ENCODE data around the gene PARVB. TPM values are rescaled to one million over a fixed set of nuclear protein-coding genes. Genes with fewer than 3 reads are reported as not detected.

The PARVB gene
- polyA plus RNA-seq, 4 donors = 0.45 to 16.5 (median 7.5) TPM

GRCh38 chr22:44144046-44144569 is 120.0 kb downstream of the PARVB start:
- H3K9me3 ChIP-seq (ENCODE audit: control insufficient read depth in 2 of 2, insufficient read depth in 1 of 2, low read depth in 1 of 2, low read length in 1 of 2) = no peaks in the 10 kb centered on the region
- no peak overlapping the region for H3K4me3 ChIP-seq (ENCODE audit: low read depth in 1 of 3, low read length in 3 of 3)
- no peak overlapping the region for H3K27ac ChIP-seq (ENCODE audit: low read depth in 1 of 3, low read length in 2 of 3)
- DNase-seq (no peak), FAIRE-seq (no peak)
- WGBS, 3 donors = 88 to 89% (median 89%) methylated on average over 10 of the region's 10 CpGs
- no peaks in the 10 kb centered on the region for H3K27me3 ChIP-seq (ENCODE audit: control insufficient read depth in 3 of 3, insufficient read depth in 3 of 3, low read length in 3 of 3)
- peaks cover 0 to 4% (median 2%) of the 10 kb centered on the region in 3 donors for H3K36me3 ChIP-seq (ENCODE audit: control insufficient read depth in 3 of 3, insufficient read depth in 2 of 3, low read depth in 1 of 3, low read length in 3 of 3)
- peaks cover 0 to 3% (median 0%) of the 10 kb centered on the region in 3 donors for H3K4me1 ChIP-seq (ENCODE audit: control insufficient read depth in 3 of 3, insufficient read depth in 2 of 3, low read depth in 1 of 3, low read length in 2 of 3)

GRCh38 chr22:44145544-44145943 is 121.4 kb downstream of the PARVB start:
- 79 to 85% (median 84%) methylated on average over 8 of the region's 8 CpGs for WGBS, 3 donors
- H3K9me3 ChIP-seq (ENCODE audit: control insufficient read depth in 2 of 2, insufficient read depth in 1 of 2, low read depth in 1 of 2, low read length in 1 of 2) = no peaks in the 10 kb centered on the region
- FAIRE-seq (no peak), DNase-seq (no peak)
- H3K27ac ChIP-seq (ENCODE audit: low read depth in 1 of 3, low read length in 2 of 3) = no peak overlapping the region
- no peak overlapping the region for H3K4me3 ChIP-seq (ENCODE audit: low read depth in 1 of 3, low read length in 3 of 3)
- H3K36me3 ChIP-seq (ENCODE audit: control insufficient read depth in 3 of 3, insufficient read depth in 2 of 3, low read depth in 1 of 3, low read length in 3 of 3) = peaks cover 0 to 3% (median 2%) of the 10 kb centered on the region in 3 donors
- H3K4me1 ChIP-seq (ENCODE audit: control insufficient read depth in 3 of 3, insufficient read depth in 2 of 3, low read depth in 1 of 3, low read length in 2 of 3) = peaks cover 0 to 3% (median 0%) of the 10 kb centered on the region in 3 donors
- H3K27me3 ChIP-seq (ENCODE audit: control insufficient read depth in 3 of 3, insufficient read depth in 3 of 3, low read length in 3 of 3) = no peaks in the 10 kb centered on the region

- Histone ChIP-seq H3K27ac (ENCODE audit: low read depth in 1 of 3, low read length in 2 of 3) (no peak overlapping the region), H3K9me3 (ENCODE audit: control insufficient read depth in 2 of 2, insufficient read depth in 1 of 2, low read depth in 1 of 2, low read length in 1 of 2) (no peaks in the 10 kb centered on the region), H3K4me1 (ENCODE audit: control insufficient read depth in 3 of 3, insufficient read depth in 2 of 3, low read depth in 1 of 3, low read length in 2 of 3) (peaks cover 0 to 3% (median 0%) of the 10 kb centered on the region in 3 donors), H3K4me3 (ENCODE audit: low read depth in 1 of 3, low read length in 3 of 3) (no peak overlapping the region), H3K36me3 (ENCODE audit: control insufficient read depth in 3 of 3, insufficient read depth in 2 of 3, low read depth in 1 of 3, low read length in 3 of 3) (peaks cover 0 to 2% (median 0%) of the 10 kb centered on the region in 3 donors), H3K27me3 (ENCODE audit: control insufficient read depth in 3 of 3, insufficient read depth in 3 of 3, low read length in 3 of 3) (no peaks in the 10 kb centered on the region)
- 89 to 92% (median 91%) methylated on average over 33 of the region's 33 CpGs for WGBS, 3 donors
- FAIRE-seq (no peak), DNase-seq (no peak)
These were observed 122.2 kb downstream of the PARVB start for GRCh38 chr22:44146088-44146861.

- peaks cover 0 to 2% (median 0%) of the 10 kb centered on the region in 3 donors for H3K36me3 ChIP-seq (ENCODE audit: control insufficient read depth in 3 of 3, insufficient read depth in 2 of 3, low read depth in 1 of 3, low read length in 3 of 3)
- WGBS, 3 donors = 64 to 77% (median 76%) methylated on average over 12 of the region's 12 CpGs
- no peak overlapping the region for H3K4me3 ChIP-seq (ENCODE audit: low read depth in 1 of 3, low read length in 3 of 3)
- no peak for FAIRE-seq
- no peaks in the 10 kb centered on the region for H3K27me3 ChIP-seq (ENCODE audit: control insufficient read depth in 3 of 3, insufficient read depth in 3 of 3, low read length in 3 of 3)
- peaks cover 0 to 3% (median 0%) of the 10 kb centered on the region in 3 donors for H3K4me1 ChIP-seq (ENCODE audit: control insufficient read depth in 3 of 3, insufficient read depth in 2 of 3, low read depth in 1 of 3, low read length in 2 of 3)
- no peak overlapping the region for H3K27ac ChIP-seq (ENCODE audit: low read depth in 1 of 3, low read length in 2 of 3)
- H3K9me3 ChIP-seq (ENCODE audit: control insufficient read depth in 2 of 2, insufficient read depth in 1 of 2, low read depth in 1 of 2, low read length in 1 of 2) = no peaks in the 10 kb centered on the region
- no peak for DNase-seq
These were observed 123.0 kb downstream of the PARVB start for GRCh38 chr22:44147008-44147645.

GRCh38 chr22:44147821-44148574 is 123.9 kb downstream of the PARVB start:
- Histone ChIP-seq H3K27me3 (ENCODE audit: control insufficient read depth in 3 of 3, insufficient read depth in 3 of 3, low read length in 3 of 3) (no peaks in the 10 kb centered on the region), H3K27ac (ENCODE audit: low read depth in 1 of 3, low read length in 2 of 3) (peak overlapping the region in 1 of 3 donors; percentile 6), H3K9me3 (ENCODE audit: control insufficient read depth in 2 of 2, insufficient read depth in 1 of 2, low read depth in 1 of 2, low read length in 1 of 2) (no peaks in the 10 kb centered on the region), H3K36me3 (ENCODE audit: control insufficient read depth in 3 of 3, insufficient read depth in 2 of 3, low read depth in 1 of 3, low read length in 3 of 3) (peaks cover 0 to 2% (median 0%) of the 10 kb centered on the region in 3 donors), H3K4me1 (ENCODE audit: control insufficient read depth in 3 of 3, insufficient read depth in 2 of 3, low read depth in 1 of 3, low read length in 2 of 3) (peaks cover 0 to 3% (median 0%) of the 10 kb centered on the region in 3 donors), H3K4me3 (ENCODE audit: low read depth in 1 of 3, low read length in 3 of 3) (no peak overlapping the region)
- no peak for DNase-seq
- WGBS, 3 donors = 60 to 68% (median 64%) methylated on average over 27 of the region's 27 CpGs
- no peak for FAIRE-seq

GRCh38 chr22:44151676-44152075 is 127.6 kb downstream of the PARVB start:
- Histone ChIP-seq H3K27ac (ENCODE audit: low read depth in 1 of 3, low read length in 2 of 3) (no peak overlapping the region), H3K9me3 (ENCODE audit: control insufficient read depth in 2 of 2, insufficient read depth in 1 of 2, low read depth in 1 of 2, low read length in 1 of 2) (no peaks in the 10 kb centered on the region), H3K36me3 (ENCODE audit: control insufficient read depth in 3 of 3, insufficient read depth in 2 of 3, low read depth in 1 of 3, low read length in 3 of 3) (peaks cover 0 to 2% (median 0%) of the 10 kb centered on the region in 3 donors), H3K27me3 (ENCODE audit: control insufficient read depth in 3 of 3, insufficient read depth in 3 of 3, low read length in 3 of 3) (no peaks in the 10 kb centered on the region), H3K4me3 (ENCODE audit: low read depth in 1 of 3, low read length in 3 of 3) (no peak overlapping the region), H3K4me1 (ENCODE audit: control insufficient read depth in 3 of 3, insufficient read depth in 2 of 3, low read depth in 1 of 3, low read length in 2 of 3) (no peaks in the 10 kb centered on the region)
- FAIRE-seq = no peak
- no peak for DNase-seq
- WGBS, 3 donors = 66 to 75% (median 72%) methylated on average over 4 of the region's 4 CpGs

GRCh38 chr22:44153710-44154109 is 129.6 kb downstream of the PARVB start:
- Histone ChIP-seq H3K4me1 (ENCODE audit: control insufficient read depth in 3 of 3, insufficient read depth in 2 of 3, low read depth in 1 of 3, low read length in 2 of 3) (no peaks in the 10 kb centered on the region), H3K9me3 (ENCODE audit: control insufficient read depth in 2 of 2, insufficient read depth in 1 of 2, low read depth in 1 of 2, low read length in 1 of 2) (no peaks in the 10 kb centered on the region), H3K27ac (ENCODE audit: low read depth in 1 of 3, low read length in 2 of 3) (no peak overlapping the region), H3K4me3 (ENCODE audit: low read depth in 1 of 3, low read length in 3 of 3) (no peak overlapping the region), H3K36me3 (ENCODE audit: control insufficient read depth in 3 of 3, insufficient read depth in 2 of 3, low read depth in 1 of 3, low read length in 3 of 3) (no peaks in the 10 kb centered on the region), H3K27me3 (ENCODE audit: control insufficient read depth in 3 of 3, insufficient read depth in 3 of 3, low read length in 3 of 3) (no peaks in the 10 kb centered on the region)
- FAIRE-seq = no peak
- 70 to 73% (median 72%) methylated on average over 10 of the region's 10 CpGs for WGBS, 3 donors
- no peak for DNase-seq

- WGBS, 3 donors = 39 to 63% (median 59%) methylated on average over 2 of the region's 2 CpGs
- Histone ChIP-seq H3K4me1 (ENCODE audit: control insufficient read depth in 3 of 3, insufficient read depth in 2 of 3, low read depth in 1 of 3, low read length in 2 of 3) (no peaks in the 10 kb centered on the region), H3K36me3 (ENCODE audit: control insufficient read depth in 3 of 3, insufficient read depth in 2 of 3, low read depth in 1 of 3, low read length in 3 of 3) (no peaks in the 10 kb centered on the region), H3K27ac (ENCODE audit: low read depth in 1 of 3, low read length in 2 of 3) (no peak overlapping the region), H3K9me3 (ENCODE audit: control insufficient read depth in 2 of 2, insufficient read depth in 1 of 2, low read depth in 1 of 2, low read length in 1 of 2) (no peaks in the 10 kb centered on the region), H3K4me3 (ENCODE audit: low read depth in 1 of 3, low read length in 3 of 3) (no peak overlapping the region), H3K27me3 (ENCODE audit: control insufficient read depth in 3 of 3, insufficient read depth in 3 of 3, low read length in 3 of 3) (no peaks in the 10 kb centered on the region)
- FAIRE-seq = no peak
- no peak for DNase-seq
These were observed 130.4 kb downstream of the PARVB start for GRCh38 chr22:44154436-44154942.
